SK-N-SH (cell line): ENCODE data around the gene SAP30BP.

Experiments
- MXI1 ChIP-seq: IDR thresholded peaks from 2 replicates; pipeline ENCODE4 v1.6.1; 2012; ENCODE audit warnings: mild to moderate bottlenecking, low read depth, low read length, improper control_type of control experiment
- POLR2AphosphoS5 ChIP-seq: IDR thresholded peaks from 2 replicates; pipeline ENCODE4 v1.6.1; 2012; ENCODE audit warnings: low read depth, low read length
- RAD21 ChIP-seq: IDR thresholded peaks from 2 replicates; pipeline ENCODE4 v1.6.1; 2012; ENCODE audit warnings: mild to moderate bottlenecking, low read length
- RCOR1 ChIP-seq: fragments of 150-350 bp; IDR thresholded peaks from 2 replicates; pipeline ENCODE4 v1.6.1; 2017; ENCODE audit warnings: antibody characterized with exemption, low read length
- SIN3A ChIP-seq: IDR thresholded peaks from 2 replicates; pipeline ENCODE4 v1.6.1; 2012; ENCODE audit warnings: low read depth, mild to moderate bottlenecking, low read length, moderate library complexity, borderline replicate concordance
- SMC3 ChIP-seq: IDR thresholded peaks from 2 replicates; pipeline ENCODE4 v1.6.1; 2012; ENCODE audit warnings: low read depth, low read length, improper control_type of control experiment
- USF2 ChIP-seq: fragments of 150-350 bp; IDR thresholded peaks from 2 replicates; pipeline ENCODE4 v1.6.1; 2017; ENCODE audit warnings: antibody characterized with exemption, low read length, low read depth, borderline replicate concordance
- TF ChIP-seq, protein P1 (sequence below): fragments of 200-600 bp; sonication (generic); IDR thresholded peaks from 2 replicates; pipeline ENCODE4 v1.6.1; 2017; ENCODE audit warnings: antibody characterized with exemption, mild to moderate bottlenecking, moderate library complexity
- TF ChIP-seq, protein P2 (sequence below): IDR thresholded peaks from 2 replicates; pipeline ENCODE4 v1.4.0; 2012; ENCODE audit warnings: low read depth
- TF ChIP-seq, protein P3 (sequence below): IDR thresholded peaks from 2 replicates; pipeline ENCODE4 v1.6.1; 2012; ENCODE audit warnings: mild to moderate bottlenecking, low read depth, low read length, moderate library complexity
- TF ChIP-seq, protein P4 (sequence below): IDR thresholded peaks from 2 replicates; pipeline ENCODE4; 2012

DNA sequence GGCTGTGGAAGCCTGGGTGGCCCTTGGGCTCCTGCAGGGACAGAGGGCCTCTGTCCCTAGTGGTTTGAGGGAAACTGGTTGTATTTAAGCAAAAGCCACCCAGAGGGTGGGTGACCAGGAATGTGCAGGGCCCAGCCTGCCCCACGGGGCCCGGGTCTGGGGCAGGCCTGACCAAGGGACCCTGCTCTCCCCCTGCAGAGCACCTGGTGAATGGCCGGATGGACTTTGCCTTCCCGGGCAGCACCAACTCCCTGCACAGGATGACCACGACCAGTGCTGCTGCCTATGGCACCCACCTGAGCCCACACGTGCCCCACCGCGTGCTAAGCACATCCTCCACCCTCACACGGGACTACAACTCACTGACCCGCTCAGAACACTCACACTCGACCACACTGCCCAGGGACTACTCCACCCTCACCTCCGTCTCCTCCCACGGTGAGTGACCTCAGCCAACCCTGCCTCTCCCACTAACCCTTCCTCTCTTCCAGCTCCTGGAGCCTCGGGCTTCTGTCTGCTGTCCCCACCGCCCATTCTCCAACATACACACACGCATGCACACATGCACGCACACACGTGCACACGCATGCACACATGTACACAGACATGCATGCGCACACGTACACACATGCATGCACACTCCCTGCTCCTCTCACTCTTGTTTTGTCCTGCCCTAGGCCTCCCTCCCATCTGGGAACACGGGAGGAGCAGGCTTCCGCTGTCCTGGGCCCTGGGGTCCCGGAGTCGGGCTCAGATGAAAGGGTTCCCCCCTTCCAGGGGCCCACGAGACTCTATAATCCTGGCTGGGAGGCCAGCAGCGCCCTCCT, 87.5 kb downstream of the SAP30BP start:
- TF ChIP-seq RAD21: no peak
- TF ChIP-seq, protein P1, sequence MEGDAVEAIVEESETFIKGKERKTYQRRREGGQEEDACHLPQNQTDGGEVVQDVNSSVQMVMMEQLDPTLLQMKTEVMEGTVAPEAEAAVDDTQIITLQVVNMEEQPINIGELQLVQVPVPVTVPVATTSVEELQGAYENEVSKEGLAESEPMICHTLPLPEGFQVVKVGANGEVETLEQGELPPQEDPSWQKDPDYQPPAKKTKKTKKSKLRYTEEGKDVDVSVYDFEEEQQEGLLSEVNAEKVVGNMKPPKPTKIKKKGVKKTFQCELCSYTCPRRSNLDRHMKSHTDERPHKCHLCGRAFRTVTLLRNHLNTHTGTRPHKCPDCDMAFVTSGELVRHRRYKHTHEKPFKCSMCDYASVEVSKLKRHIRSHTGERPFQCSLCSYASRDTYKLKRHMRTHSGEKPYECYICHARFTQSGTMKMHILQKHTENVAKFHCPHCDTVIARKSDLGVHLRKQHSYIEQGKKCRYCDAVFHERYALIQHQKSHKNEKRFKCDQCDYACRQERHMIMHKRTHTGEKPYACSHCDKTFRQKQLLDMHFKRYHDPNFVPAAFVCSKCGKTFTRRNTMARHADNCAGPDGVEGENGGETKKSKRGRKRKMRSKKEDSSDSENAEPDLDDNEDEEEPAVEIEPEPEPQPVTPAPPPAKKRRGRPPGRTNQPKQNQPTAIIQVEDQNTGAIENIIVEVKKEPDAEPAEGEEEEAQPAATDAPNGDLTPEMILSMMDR: no peak
- no peak for TF ChIP-seq USF2
- no peak for TF ChIP-seq SIN3A
- TF ChIP-seq, protein P2, sequence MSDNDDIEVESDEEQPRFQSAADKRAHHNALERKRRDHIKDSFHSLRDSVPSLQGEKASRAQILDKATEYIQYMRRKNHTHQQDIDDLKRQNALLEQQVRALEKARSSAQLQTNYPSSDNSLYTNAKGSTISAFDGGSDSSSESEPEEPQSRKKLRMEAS: no peak
- TF ChIP-seq, protein P3, sequence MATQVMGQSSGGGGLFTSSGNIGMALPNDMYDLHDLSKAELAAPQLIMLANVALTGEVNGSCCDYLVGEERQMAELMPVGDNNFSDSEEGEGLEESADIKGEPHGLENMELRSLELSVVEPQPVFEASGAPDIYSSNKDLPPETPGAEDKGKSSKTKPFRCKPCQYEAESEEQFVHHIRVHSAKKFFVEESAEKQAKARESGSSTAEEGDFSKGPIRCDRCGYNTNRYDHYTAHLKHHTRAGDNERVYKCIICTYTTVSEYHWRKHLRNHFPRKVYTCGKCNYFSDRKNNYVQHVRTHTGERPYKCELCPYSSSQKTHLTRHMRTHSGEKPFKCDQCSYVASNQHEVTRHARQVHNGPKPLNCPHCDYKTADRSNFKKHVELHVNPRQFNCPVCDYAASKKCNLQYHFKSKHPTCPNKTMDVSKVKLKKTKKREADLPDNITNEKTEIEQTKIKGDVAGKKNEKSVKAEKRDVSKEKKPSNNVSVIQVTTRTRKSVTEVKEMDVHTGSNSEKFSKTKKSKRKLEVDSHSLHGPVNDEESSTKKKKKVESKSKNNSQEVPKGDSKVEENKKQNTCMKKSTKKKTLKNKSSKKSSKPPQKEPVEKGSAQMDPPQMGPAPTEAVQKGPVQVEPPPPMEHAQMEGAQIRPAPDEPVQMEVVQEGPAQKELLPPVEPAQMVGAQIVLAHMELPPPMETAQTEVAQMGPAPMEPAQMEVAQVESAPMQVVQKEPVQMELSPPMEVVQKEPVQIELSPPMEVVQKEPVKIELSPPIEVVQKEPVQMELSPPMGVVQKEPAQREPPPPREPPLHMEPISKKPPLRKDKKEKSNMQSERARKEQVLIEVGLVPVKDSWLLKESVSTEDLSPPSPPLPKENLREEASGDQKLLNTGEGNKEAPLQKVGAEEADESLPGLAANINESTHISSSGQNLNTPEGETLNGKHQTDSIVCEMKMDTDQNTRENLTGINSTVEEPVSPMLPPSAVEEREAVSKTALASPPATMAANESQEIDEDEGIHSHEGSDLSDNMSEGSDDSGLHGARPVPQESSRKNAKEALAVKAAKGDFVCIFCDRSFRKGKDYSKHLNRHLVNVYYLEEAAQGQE: no peak
- no peak for TF ChIP-seq POLR2AphosphoS5
- no peak for TF ChIP-seq SMC3
- TF ChIP-seq RCOR1: no peak
- no peak for TF ChIP-seq MXI1
- TF ChIP-seq, protein P4, sequence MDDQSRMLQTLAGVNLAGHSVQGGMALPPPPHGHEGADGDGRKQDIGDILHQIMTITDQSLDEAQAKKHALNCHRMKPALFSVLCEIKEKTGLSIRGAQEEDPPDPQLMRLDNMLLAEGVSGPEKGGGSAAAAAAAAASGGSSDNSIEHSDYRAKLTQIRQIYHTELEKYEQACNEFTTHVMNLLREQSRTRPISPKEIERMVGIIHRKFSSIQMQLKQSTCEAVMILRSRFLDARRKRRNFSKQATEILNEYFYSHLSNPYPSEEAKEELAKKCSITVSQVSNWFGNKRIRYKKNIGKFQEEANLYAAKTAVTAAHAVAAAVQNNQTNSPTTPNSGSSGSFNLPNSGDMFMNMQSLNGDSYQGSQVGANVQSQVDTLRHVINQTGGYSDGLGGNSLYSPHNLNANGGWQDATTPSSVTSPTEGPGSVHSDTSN: no peak
